GM12878 (cell line): ENCODE results near the gene CALY.

Experiments
- BHLHE40 ChIP-seq, 2 experiments: fragments of 450-650 bp in 1 of 2; IDR thresholded peaks; 2 replicates each; pipeline ENCODE4 v1.6.1; 2011 to 2017; ENCODE audit warnings: low read depth in 2 of 2, borderline replicate concordance in 1 of 2, improper control_type of control experiment in 1 of 2, low read length in 1 of 2, mild to moderate bottlenecking in 1 of 2
- BRCA1 ChIP-seq: IDR thresholded peaks from 2 replicates; pipeline ENCODE4 v1.6.1; 2011; ENCODE audit warnings: low read depth, low read length, improper control_type of control experiment
- POU2F2 ChIP-seq: IDR thresholded peaks from 3 replicates; pipeline ENCODE4 v1.6.1; 2011; ENCODE audit warnings: low read depth, mild to moderate bottlenecking, low read length, borderline replicate concordance
- SRF ChIP-seq, 2 experiments: IDR thresholded peaks; 2 replicates each; pipeline ENCODE4 v1.6.1; 2011; ENCODE audit warnings: low read depth in 2 of 2, low read length in 2 of 2, mild to moderate bottlenecking in 1 of 2, moderate library complexity in 1 of 2
- TAF1 ChIP-seq: IDR thresholded peaks from 2 replicates; pipeline ENCODE4 v1.6.1; 2011; ENCODE audit warnings: mild to moderate bottlenecking, low read depth, low read length, borderline replicate concordance
- TF ChIP-seq, protein P1 (sequence below), 3 experiments: IDR thresholded peaks in 2 of 3; conservative IDR thresholded peaks in 1 of 3; 2 replicates each; pipeline ENCODE4 v1.5.1; 2011; ENCODE audit warnings: low read depth in 3 of 3, low read length in 3 of 3, mild to moderate bottlenecking in 3 of 3, control low read depth in 2 of 3, moderate library complexity in 2 of 3, inconsistent platforms in 1 of 3, mixed read lengths in 1 of 3; ENCODE audit not compliant: control insufficient read depth in 2 of 3, insufficient read depth in 1 of 3; ENCODE audit errors: extremely low read depth in 1 of 3
- TF ChIP-seq, protein P2 (sequence below): IDR thresholded peaks from 2 replicates; pipeline ENCODE4 v1.6.1; 2012; ENCODE audit warnings: low read depth, low read length, improper control_type of control experiment
- TF ChIP-seq, protein P3 (sequence below): IDR thresholded peaks from 2 replicates; pipeline ENCODE4 v1.6.1; 2012; ENCODE audit warnings: low read depth, low read length, improper control_type of control experiment

DNA sequence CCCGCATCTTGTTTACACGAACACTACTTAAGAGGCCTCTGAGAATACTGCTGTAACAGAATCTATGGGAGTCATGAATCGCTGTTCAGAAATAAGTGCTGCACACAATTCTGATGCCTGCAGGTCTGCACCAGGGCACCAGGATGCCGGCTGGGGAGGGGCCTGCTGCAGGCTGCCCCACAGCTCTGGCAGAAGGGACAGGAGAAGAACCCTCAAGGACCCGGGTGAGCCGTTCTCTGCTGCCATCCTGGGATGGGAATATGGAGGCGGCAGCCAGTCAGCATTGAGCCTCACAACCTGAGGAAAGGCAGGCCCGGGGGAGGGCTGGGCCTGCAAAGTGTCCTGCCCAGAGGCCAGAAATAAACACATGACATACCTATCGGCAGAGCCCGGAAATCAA lies 39.2 kb downstream of the CALY start:
- TF ChIP-seq SRF (IDR thresholded peaks at IDR 0.05; ENCODE audit: low read depth in 2 of 2, low read length in 2 of 2) (no peak), TAF1 (no peak), POU2F2 (no peak), BRCA1 (no peak), BHLHE40 (IDR thresholded peaks at IDR 0.05; ENCODE audit: borderline replicate concordance in 1 of 2, low read depth in 2 of 2, low read length in 1 of 2) (no peak)
- TF ChIP-seq, protein P1, sequence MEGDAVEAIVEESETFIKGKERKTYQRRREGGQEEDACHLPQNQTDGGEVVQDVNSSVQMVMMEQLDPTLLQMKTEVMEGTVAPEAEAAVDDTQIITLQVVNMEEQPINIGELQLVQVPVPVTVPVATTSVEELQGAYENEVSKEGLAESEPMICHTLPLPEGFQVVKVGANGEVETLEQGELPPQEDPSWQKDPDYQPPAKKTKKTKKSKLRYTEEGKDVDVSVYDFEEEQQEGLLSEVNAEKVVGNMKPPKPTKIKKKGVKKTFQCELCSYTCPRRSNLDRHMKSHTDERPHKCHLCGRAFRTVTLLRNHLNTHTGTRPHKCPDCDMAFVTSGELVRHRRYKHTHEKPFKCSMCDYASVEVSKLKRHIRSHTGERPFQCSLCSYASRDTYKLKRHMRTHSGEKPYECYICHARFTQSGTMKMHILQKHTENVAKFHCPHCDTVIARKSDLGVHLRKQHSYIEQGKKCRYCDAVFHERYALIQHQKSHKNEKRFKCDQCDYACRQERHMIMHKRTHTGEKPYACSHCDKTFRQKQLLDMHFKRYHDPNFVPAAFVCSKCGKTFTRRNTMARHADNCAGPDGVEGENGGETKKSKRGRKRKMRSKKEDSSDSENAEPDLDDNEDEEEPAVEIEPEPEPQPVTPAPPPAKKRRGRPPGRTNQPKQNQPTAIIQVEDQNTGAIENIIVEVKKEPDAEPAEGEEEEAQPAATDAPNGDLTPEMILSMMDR (IDR thresholded peaks at IDR 0.05 in 2 of 3, conservative IDR thresholded peaks at IDR 0.05 in 1 of 3; ENCODE audit: control insufficient read depth in 2 of 3, extremely low read depth in 1 of 3, insufficient read depth in 1 of 3, low read depth in 3 of 3, low read length in 3 of 3) = no peak
- TF ChIP-seq, protein P2, sequence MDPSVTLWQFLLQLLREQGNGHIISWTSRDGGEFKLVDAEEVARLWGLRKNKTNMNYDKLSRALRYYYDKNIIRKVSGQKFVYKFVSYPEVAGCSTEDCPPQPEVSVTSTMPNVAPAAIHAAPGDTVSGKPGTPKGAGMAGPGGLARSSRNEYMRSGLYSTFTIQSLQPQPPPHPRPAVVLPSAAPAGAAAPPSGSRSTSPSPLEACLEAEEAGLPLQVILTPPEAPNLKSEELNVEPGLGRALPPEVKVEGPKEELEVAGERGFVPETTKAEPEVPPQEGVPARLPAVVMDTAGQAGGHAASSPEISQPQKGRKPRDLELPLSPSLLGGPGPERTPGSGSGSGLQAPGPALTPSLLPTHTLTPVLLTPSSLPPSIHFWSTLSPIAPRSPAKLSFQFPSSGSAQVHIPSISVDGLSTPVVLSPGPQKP = no peak
- TF ChIP-seq, protein P3, sequence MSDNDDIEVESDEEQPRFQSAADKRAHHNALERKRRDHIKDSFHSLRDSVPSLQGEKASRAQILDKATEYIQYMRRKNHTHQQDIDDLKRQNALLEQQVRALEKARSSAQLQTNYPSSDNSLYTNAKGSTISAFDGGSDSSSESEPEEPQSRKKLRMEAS = no peak
